MCF 10A (cell line): ENCODE results near the gene LRP6. TPM values are rescaled to one million over a fixed set of nuclear protein-coding genes. Genes with fewer than 3 reads are reported as not detected.

ENCODE experiments used
- BruUV-seq: library from RNA; stranded (reverse); fragments of 400-500 nt; replicated peaks from 2 replicates; lab custom pipeline; 2021; lab: Mats Ljungman, UMichigan
- CTCF ChIA-PET: fragments of 300-600 bp; sonication (Branson Sonifier 250); formaldehyde crosslinking; extraction: SDS; loops from one replicate; lab custom pipeline; 2021; ENCODE audit warnings: antibody characterized with exemption, inconsistent platforms; lab: Yijun Ruan, JAX
- POLR2A ChIA-PET: fragments of 300-600, 350-650 bp; sonication (Branson Sonifier 250); formaldehyde crosslinking; extraction: SDS; loops from one replicate; lab custom pipeline; 2020; ENCODE audit warnings: antibody characterized with exemption, inconsistent platforms; lab: Yijun Ruan, JAX
- DNase-seq: peaks from one replicate; pipeline ENCODE4 v3.0.0-alpha.2; 2018; ENCODE audit not compliant: unreplicated experiment
- H3K27ac Mint-ChIP-seq: one replicate; pipeline ENCODE4 v1.8.0; 2022; ENCODE audit warnings: mild to moderate bottlenecking, low read depth, mixed read lengths; ENCODE audit not compliant: unreplicated experiment
- H3K27me3 Mint-ChIP-seq: one replicate; pipeline ENCODE4 v1.8.0; 2022; ENCODE audit warnings: mixed read lengths; ENCODE audit not compliant: insufficient read depth, unreplicated experiment
- H3K36me3 Mint-ChIP-seq: one replicate; pipeline ENCODE4 v1.8.0; 2022; ENCODE audit warnings: mild to moderate bottlenecking, moderate library complexity, mixed read lengths; ENCODE audit not compliant: insufficient read depth, unreplicated experiment
- H3K4me1 Mint-ChIP-seq: one replicate; pipeline ENCODE4 v1.8.0; 2022; ENCODE audit warnings: mixed read lengths; ENCODE audit not compliant: insufficient read depth, unreplicated experiment
- H3K4me3 Mint-ChIP-seq: one replicate; pipeline ENCODE4 v1.8.0; 2022; ENCODE audit warnings: mild to moderate bottlenecking, moderate library complexity, mixed read lengths; ENCODE audit not compliant: unreplicated experiment
- H3K9me3 Mint-ChIP-seq: one replicate; pipeline ENCODE4 v1.8.0; 2022; ENCODE audit warnings: mixed read lengths; ENCODE audit not compliant: unreplicated experiment
- CTCF ChIP-seq: fragments of 200-600 bp; IDR thresholded peaks from one replicate; pipeline ENCODE4 v1.8.0; 2022; ENCODE audit warnings: antibody characterized with exemption, mild to moderate bottlenecking; ENCODE audit not compliant: unreplicated experiment
- intact Hi-C: fragments of 100-400 bp; cut with micrococcal nuclease; formaldehyde crosslinking; loops from 2 replicates; pipeline ENCODE4 v1.14.1; 2022
- total RNA-seq: library from RNA; stranded (reverse); gene quantifications from 2 replicates; pipeline ENCODE4 v1.2.3, GENCODE V29; 2022

Gene LRP6
- total RNA-seq, 1 experiment from 2014 or later, result 24.9 TPM

- intact Hi-C loops, result no loop called here
- Mint-ChIP-seq H3K4me3 (no peak overlapping the region), H3K9me3 (no peaks in the 10 kb centered on the region), H3K27me3 (no peaks in the 10 kb centered on the region), H3K36me3 (no peaks in the 10 kb centered on the region), H3K4me1 (no peaks in the 10 kb centered on the region), H3K27ac (no peak overlapping the region)
- POLR2A ChIA-PET, result interaction anchor here (0.6 kb wide), 1 partner anchor 416 kb away, joined by 3 read pairs; no protein-coding TSS in a partner anchor
- BruUV-seq, result no TSS peak
- no peak for DNase-seq
- TF ChIP-seq CTCF, result no peak
- CTCF ChIA-PET, result interaction anchor here (0.6 kb wide), 1 partner anchor 1554 kb away, joined by 3 read pairs; no protein-coding TSS in a partner anchor
Observed at GRCh38 chr12:12290206-12290605, 23.4 kb upstream of the LRP6 start.

- intact Hi-C loops, result no loop called here
- BruUV-seq, result no TSS peak
- CTCF ChIA-PET, result interaction anchor here (0.7 kb wide), 1 partner anchor 45 kb away, joined by 4 read pairs; no protein-coding TSS in a partner anchor
- no peak for TF ChIP-seq CTCF
- no peak for DNase-seq
- no peak overlapping the region for H3K27ac Mint-ChIP-seq
- peaks cover 20% of the 10 kb centered on the region for H3K4me1 Mint-ChIP-seq
- H3K36me3 Mint-ChIP-seq, result no peaks in the 10 kb centered on the region
- no peaks in the 10 kb centered on the region for H3K9me3 Mint-ChIP-seq
- no peaks in the 10 kb centered on the region for H3K27me3 Mint-ChIP-seq
- POLR2A ChIA-PET, result interaction anchor here (0.7 to 1.2 kb wide), 2 partner anchors 10 to 20 kb away, joined by 3 read pairs; no protein-coding TSS in a partner anchor
- H3K4me3 Mint-ChIP-seq, result no peak overlapping the region
Observed at GRCh38 chr12:12286441-12286840, 19.6 kb upstream of the LRP6 start.

DNA sequence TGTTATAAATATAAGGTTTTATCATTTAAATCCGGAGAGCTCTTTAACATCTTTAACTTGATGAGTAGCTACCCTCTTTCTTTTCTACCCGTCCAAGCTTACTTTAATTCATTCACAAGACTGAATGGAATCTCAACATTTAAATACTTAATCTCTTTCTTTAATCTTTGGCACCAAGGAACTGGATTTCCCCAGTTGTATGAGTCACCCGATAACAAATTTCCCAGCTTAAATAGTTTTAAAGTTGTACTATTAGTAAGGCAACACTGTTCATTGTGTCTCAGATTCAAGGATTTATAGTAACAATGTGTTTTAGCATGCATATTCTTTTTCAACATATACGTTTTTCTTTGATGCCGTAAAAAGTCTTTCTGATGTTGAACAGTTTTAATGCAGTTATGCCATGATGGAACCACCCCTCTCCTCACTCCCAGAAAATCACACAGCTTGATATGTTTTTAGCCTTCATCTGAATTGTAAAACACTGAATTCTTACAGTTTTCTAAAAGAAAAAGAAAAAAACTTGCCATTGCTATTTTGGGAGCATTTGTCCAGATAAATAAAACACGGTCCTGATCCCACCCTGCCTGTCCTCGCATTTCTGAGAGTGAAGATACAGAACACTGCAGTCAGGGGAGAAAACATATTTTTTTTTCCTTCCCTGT is 16.0 kb upstream of the LRP6 start:
- no peak for TF ChIP-seq CTCF
- Mint-ChIP-seq H3K4me3 (no peak overlapping the region), H3K9me3 (peaks cover 3% of the 10 kb centered on the region), H3K36me3 (no peaks in the 10 kb centered on the region), H3K4me1 (peaks cover 20% of the 10 kb centered on the region), H3K27me3 (no peaks in the 10 kb centered on the region), H3K27ac (no peak overlapping the region)
- ChIA-PET POLR2A (interaction anchor here (0.7 to 0.9 kb wide), 3 partner anchors 15 to 38 kb away, joined by 3 to 6 read pairs (median 3); partner anchors contain the start of gene LRP6), CTCF (no interaction called here)
- DNase-seq, result peak; percentile 47
- intact Hi-C loops, result no loop called here
- no TSS peak for BruUV-seq

- Mint-ChIP-seq H3K4me1 (peaks cover 20% of the 10 kb centered on the region), H3K4me3 (no peak overlapping the region), H3K27me3 (no peaks in the 10 kb centered on the region), H3K27ac (no peak overlapping the region), H3K36me3 (no peaks in the 10 kb centered on the region), H3K9me3 (peaks cover 7% of the 10 kb centered on the region)
- ChIA-PET POLR2A (interaction anchor here (0.7 to 0.9 kb wide), 2 partner anchors 15 to 39 kb away, joined by 3 to 6 read pairs; partner anchors contain the start of gene LRP6), CTCF (no interaction called here)
- intact Hi-C loops, result no loop called here
- BruUV-seq, result no TSS peak
- TF ChIP-seq CTCF, result no peak
- DNase-seq, result no peak
Observed at GRCh38 chr12:12282202-12282601, 15.4 kb upstream of the LRP6 start.
